ENCODE data around the gene RTN1.

Gene RTN1, protein sequence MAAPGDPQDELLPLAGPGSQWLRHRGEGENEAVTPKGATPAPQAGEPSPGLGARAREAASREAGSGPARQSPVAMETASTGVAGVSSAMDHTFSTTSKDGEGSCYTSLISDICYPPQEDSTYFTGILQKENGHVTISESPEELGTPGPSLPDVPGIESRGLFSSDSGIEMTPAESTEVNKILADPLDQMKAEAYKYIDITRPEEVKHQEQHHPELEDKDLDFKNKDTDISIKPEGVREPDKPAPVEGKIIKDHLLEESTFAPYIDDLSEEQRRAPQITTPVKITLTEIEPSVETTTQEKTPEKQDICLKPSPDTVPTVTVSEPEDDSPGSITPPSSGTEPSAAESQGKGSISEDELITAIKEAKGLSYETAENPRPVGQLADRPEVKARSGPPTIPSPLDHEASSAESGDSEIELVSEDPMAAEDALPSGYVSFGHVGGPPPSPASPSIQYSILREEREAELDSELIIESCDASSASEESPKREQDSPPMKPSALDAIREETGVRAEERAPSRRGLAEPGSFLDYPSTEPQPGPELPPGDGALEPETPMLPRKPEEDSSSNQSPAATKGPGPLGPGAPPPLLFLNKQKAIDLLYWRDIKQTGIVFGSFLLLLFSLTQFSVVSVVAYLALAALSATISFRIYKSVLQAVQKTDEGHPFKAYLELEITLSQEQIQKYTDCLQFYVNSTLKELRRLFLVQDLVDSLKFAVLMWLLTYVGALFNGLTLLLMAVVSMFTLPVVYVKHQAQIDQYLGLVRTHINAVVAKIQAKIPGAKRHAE

GRCh38 chr14:59870277-59871165 lies at the start of gene RTN1:
RTN1 (minus strand) TSS chr14:59870776; CDS start chr14:59870630, 146 bp downstream.
- H3K27ac ChIP-seq (ENCODE audit: low read depth, low read length) = no peak within 1 kb of the TSS
- H3K9me3 ChIP-seq (ENCODE audit: low read length) = no peaks in the 10 kb centered on the region
- H3K27me3 ChIP-seq (ENCODE audit: control insufficient read depth in 1 of 2, insufficient read depth in 2 of 2, low read length in 2 of 2) = peaks cover 4 to 38% of the 10 kb centered on the region in 2 donors
- no peak within 1 kb of the TSS for H3K9ac ChIP-seq (ENCODE audit: low read length)
- peak within 1 kb of the TSS; percentile 43 to 62 for H3K4me3 ChIP-seq (ENCODE audit: low read depth in 1 of 2, low read length in 2 of 2)
- H3K36me3 ChIP-seq (ENCODE audit: insufficient read depth, low read length) = no peaks in the 10 kb centered on the region
- H3K4me1 ChIP-seq (ENCODE audit: insufficient read depth, low read length) = no peaks in the 10 kb centered on the region

- no peaks in the 10 kb centered on the region for H3K9me3 ChIP-seq (ENCODE audit: low read length)
- peaks cover 9 to 10% of the 10 kb centered on the region in 2 donors for H3K27me3 ChIP-seq (ENCODE audit: control insufficient read depth in 1 of 2, insufficient read depth in 2 of 2, low read length in 2 of 2)
- no peak overlapping the region for H3K9ac ChIP-seq (ENCODE audit: low read length)
- no peak overlapping the region for H3K4me3 ChIP-seq (ENCODE audit: low read depth in 1 of 2, low read length in 2 of 2)
- no peak overlapping the region for H3K27ac ChIP-seq (ENCODE audit: low read depth, low read length)
- H3K36me3 ChIP-seq (ENCODE audit: insufficient read depth, low read length) = no peaks in the 10 kb centered on the region
- no peaks in the 10 kb centered on the region for H3K4me1 ChIP-seq (ENCODE audit: insufficient read depth, low read length)
These were observed 49.8 kb upstream of the RTN1 start for GRCh38 chr14:59920378-59920683.

- Histone ChIP-seq H3K36me3 (ENCODE audit: insufficient read depth, low read length) (no peaks in the 10 kb centered on the region), H3K4me1 (ENCODE audit: insufficient read depth, low read length) (no peaks in the 10 kb centered on the region), H3K4me3 (ENCODE audit: low read depth in 1 of 2, low read length in 2 of 2) (peak within 1 kb of the TSS; percentile 39 to 56), H3K9me3 (ENCODE audit: low read length) (no peaks in the 10 kb centered on the region), H3K27me3 (ENCODE audit: control insufficient read depth in 1 of 2, insufficient read depth in 2 of 2, low read length in 2 of 2) (peaks cover 9 to 10% of the 10 kb centered on the region in 2 donors), H3K27ac (ENCODE audit: low read depth, low read length) (no peak within 1 kb of the TSS), H3K9ac (ENCODE audit: low read length) (no peak within 1 kb of the TSS)
These were observed 49.2 kb upstream of the RTN1 start, which contains the start of gene LRRC9 for GRCh38 chr14:59919570-59920377. LRRC9 (plus strand) TSS chr14:59920144.

- H3K9me3 ChIP-seq (ENCODE audit: low read length) = no peaks in the 10 kb centered on the region
- H3K36me3 ChIP-seq (ENCODE audit: insufficient read depth, low read length) = no peaks in the 10 kb centered on the region
- H3K27ac ChIP-seq (ENCODE audit: low read depth, low read length) = no peak overlapping the region
- peak overlapping the region in 1 of 2 donors; percentile 56 for H3K4me3 ChIP-seq (ENCODE audit: low read depth in 1 of 2, low read length in 2 of 2)
- H3K27me3 ChIP-seq (ENCODE audit: control insufficient read depth in 1 of 2, insufficient read depth in 2 of 2, low read length in 2 of 2) = peaks cover 9 to 10% of the 10 kb centered on the region in 2 donors
- no peaks in the 10 kb centered on the region for H3K4me1 ChIP-seq (ENCODE audit: insufficient read depth, low read length)
- H3K9ac ChIP-seq (ENCODE audit: low read length) = no peak overlapping the region
These were observed 48.4 kb upstream of the RTN1 start for GRCh38 chr14:59918824-59919569.

DNA sequence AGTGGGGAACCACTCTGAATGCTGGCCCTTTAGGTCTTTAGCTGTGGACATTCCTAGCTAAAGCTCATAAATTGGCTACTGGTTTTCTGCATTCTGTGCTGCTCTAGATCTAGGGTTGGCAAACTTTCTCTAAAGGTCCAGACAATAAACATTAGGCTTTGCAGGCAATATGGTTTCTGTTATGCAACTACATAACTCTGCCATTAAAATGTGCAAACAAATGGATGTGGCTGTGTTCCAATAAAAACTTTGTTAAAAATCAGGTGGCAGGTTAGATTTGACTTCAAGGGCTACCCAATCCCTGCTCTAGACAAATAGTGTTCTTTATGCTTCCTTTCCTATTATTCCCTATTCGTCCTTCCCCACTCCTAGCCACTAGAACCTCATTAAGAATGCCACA lies 42.6 kb upstream of the RTN1 start:
- Histone ChIP-seq H3K36me3 (ENCODE audit: insufficient read depth, low read length) (no peaks in the 10 kb centered on the region), H3K4me3 (ENCODE audit: low read depth in 1 of 2, low read length in 2 of 2) (no peak overlapping the region), H3K27me3 (ENCODE audit: control insufficient read depth in 1 of 2, insufficient read depth in 2 of 2, low read length in 2 of 2) (peaks cover 0 to 3% of the 10 kb centered on the region in 2 donors), H3K9ac (ENCODE audit: low read length) (no peak overlapping the region), H3K9me3 (ENCODE audit: low read length) (no peaks in the 10 kb centered on the region), H3K4me1 (ENCODE audit: insufficient read depth, low read length) (no peaks in the 10 kb centered on the region), H3K27ac (ENCODE audit: low read depth, low read length) (no peak overlapping the region)

DNA sequence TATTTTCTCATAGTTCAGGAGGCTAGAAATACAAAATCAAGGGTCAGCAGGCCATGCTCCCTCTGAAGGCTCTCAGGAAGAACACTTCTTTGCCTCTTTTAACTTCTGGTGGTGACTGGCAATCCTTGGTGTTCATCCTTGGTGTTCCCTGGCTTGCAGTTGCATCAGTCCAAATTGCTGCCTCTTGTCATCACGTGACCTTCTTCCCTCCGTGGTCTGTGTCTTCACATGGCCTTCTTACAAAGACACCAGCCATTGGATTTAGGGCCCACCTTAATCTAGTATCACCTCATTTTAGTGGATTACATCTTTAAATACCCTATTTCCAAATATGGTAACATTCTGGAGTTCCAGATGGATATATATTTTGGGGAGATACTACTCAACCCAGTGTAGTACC lies 41.9 kb upstream of the RTN1 start:
- Histone ChIP-seq H3K4me3 (ENCODE audit: low read depth in 1 of 2, low read length in 2 of 2) (no peak overlapping the region), H3K4me1 (ENCODE audit: insufficient read depth, low read length) (no peaks in the 10 kb centered on the region), H3K27me3 (ENCODE audit: control insufficient read depth in 1 of 2, insufficient read depth in 2 of 2, low read length in 2 of 2) (no peaks in the 10 kb centered on the region), H3K9ac (ENCODE audit: low read length) (no peak overlapping the region), H3K36me3 (ENCODE audit: insufficient read depth, low read length) (no peaks in the 10 kb centered on the region), H3K9me3 (ENCODE audit: low read length) (no peaks in the 10 kb centered on the region), H3K27ac (ENCODE audit: low read depth, low read length) (no peak overlapping the region)

GRCh38 chr14:59905188-59905587 lies 34.6 kb upstream of the RTN1 start:
- no peak overlapping the region for H3K27ac ChIP-seq (ENCODE audit: low read depth, low read length)

DNA sequence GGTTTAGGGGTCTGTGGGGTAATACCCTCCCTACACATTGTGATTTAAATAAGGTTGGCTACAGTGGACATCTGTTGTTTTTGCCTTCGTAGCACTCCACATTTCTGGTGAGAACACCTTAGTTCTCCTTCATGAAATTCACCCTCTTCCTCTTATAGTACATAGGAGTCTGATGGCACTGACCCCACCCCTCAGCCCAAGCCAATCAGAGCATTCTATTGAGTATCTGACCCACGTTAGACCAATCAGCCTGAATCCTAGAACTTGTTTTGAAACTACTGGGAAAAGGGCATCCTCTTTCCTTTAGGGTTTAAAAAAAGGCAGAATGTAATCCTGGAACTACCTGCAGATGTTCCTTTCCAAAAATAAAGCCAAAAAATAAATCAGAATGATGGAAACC lies 33.6 kb upstream of the RTN1 start:
- H3K27ac ChIP-seq (ENCODE audit: low read depth, low read length) = no peak overlapping the region
- no peaks in the 10 kb centered on the region for H3K4me1 ChIP-seq (ENCODE audit: insufficient read depth, low read length)

More at GRCh38 chr14:59905188-59905587, 34.6 kb upstream of the RTN1 start:
- Histone ChIP-seq H3K4me3 (ENCODE audit: low read depth in 1 of 2, low read length in 2 of 2) (no peak overlapping the region), H3K4me1 (ENCODE audit: insufficient read depth, low read length) (no peaks in the 10 kb centered on the region), H3K36me3 (ENCODE audit: insufficient read depth, low read length) (no peaks in the 10 kb centered on the region), H3K9me3 (ENCODE audit: low read length) (no peaks in the 10 kb centered on the region), H3K27me3 (ENCODE audit: control insufficient read depth in 1 of 2, insufficient read depth in 2 of 2, low read length in 2 of 2) (no peaks in the 10 kb centered on the region), H3K9ac (ENCODE audit: low read length) (no peak overlapping the region)

GRCh38 chr14:59900556-59900955 lies 30.0 kb upstream of the RTN1 start:
- no peaks in the 10 kb centered on the region for H3K27me3 ChIP-seq (ENCODE audit: control insufficient read depth in 1 of 2, insufficient read depth in 2 of 2, low read length in 2 of 2)
- H3K4me1 ChIP-seq (ENCODE audit: insufficient read depth, low read length) = no peaks in the 10 kb centered on the region
- no peaks in the 10 kb centered on the region for H3K9me3 ChIP-seq (ENCODE audit: low read length)
- no peak overlapping the region for H3K27ac ChIP-seq (ENCODE audit: low read depth, low read length)
- H3K4me3 ChIP-seq (ENCODE audit: low read depth in 1 of 2, low read length in 2 of 2) = no peak overlapping the region
- no peak overlapping the region for H3K9ac ChIP-seq (ENCODE audit: low read length)
- no peaks in the 10 kb centered on the region for H3K36me3 ChIP-seq (ENCODE audit: insufficient read depth, low read length)

More for the DNA sequence above, 33.6 kb upstream of the RTN1 start:
- Histone ChIP-seq H3K4me3 (ENCODE audit: low read depth in 1 of 2, low read length in 2 of 2) (no peak overlapping the region), H3K36me3 (ENCODE audit: insufficient read depth, low read length) (no peaks in the 10 kb centered on the region), H3K27me3 (ENCODE audit: control insufficient read depth in 1 of 2, insufficient read depth in 2 of 2, low read length in 2 of 2) (no peaks in the 10 kb centered on the region), H3K9ac (ENCODE audit: low read length) (no peak overlapping the region), H3K9me3 (ENCODE audit: low read length) (no peaks in the 10 kb centered on the region)

GRCh38 chr14:59897757-59898383 lies 27.3 kb upstream of the RTN1 start:
- no peaks in the 10 kb centered on the region for H3K4me1 ChIP-seq (ENCODE audit: insufficient read depth, low read length)
- no peak overlapping the region for H3K27ac ChIP-seq (ENCODE audit: low read depth, low read length)
- H3K9ac ChIP-seq (ENCODE audit: low read length) = no peak overlapping the region
- no peaks in the 10 kb centered on the region for H3K27me3 ChIP-seq (ENCODE audit: control insufficient read depth in 1 of 2, insufficient read depth in 2 of 2, low read length in 2 of 2)
- H3K36me3 ChIP-seq (ENCODE audit: insufficient read depth, low read length) = no peaks in the 10 kb centered on the region
- H3K4me3 ChIP-seq (ENCODE audit: low read depth in 1 of 2, low read length in 2 of 2) = no peak overlapping the region
- no peaks in the 10 kb centered on the region for H3K9me3 ChIP-seq (ENCODE audit: low read length)

All from muscle layer of colon (tissue), 2 donors.